ENCODE data around the gene MYOM1.

DNA sequence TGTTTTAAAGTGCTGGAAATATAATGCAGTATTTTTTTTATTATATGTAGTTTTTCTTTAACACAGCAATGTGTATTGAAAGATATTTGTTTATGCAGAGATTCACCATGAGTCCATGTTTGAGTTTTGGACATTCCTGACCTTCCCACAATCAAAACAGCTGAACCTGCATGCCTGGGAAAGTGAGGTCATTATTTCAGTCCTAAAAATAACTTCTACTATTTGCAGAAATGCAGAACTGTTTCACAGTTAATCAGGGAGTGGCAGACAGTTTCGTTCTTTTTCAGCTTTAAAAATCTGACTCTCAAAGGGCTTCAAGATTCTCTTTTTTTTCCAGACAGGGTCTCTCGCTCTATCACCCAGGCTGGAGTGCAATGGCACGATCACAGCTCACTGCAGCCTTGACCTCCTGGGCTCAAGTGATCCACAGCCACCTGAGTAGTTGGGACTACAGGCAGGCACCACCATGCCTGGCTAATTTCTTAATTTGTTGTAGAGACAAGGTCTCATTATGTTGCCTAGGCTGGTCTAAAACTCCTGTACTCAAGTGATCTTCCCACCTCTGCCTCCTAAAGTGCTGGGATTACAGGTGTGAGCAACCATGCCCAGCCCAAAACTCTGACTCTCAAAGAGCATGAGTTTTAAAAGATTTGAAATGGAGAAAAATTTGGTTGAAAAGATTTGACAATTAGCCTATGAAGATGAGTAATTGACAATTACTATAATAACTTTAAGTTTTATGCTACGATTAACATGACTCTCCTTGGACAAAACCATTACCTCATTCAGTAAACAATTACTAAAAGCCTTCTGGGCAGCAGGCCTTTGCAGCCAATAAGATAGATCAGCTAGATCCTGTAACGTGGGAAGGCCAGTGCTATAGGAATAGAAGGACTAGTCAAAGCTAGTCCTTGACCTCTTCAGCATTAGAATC is 37.2 kb upstream of the MYOM1 start:
- no peak for TF ChIP-seq EZH2 (IDR thresholded peaks at IDR 0.05; ENCODE audit: borderline replicate concordance, low read depth, low read length, severe bottlenecking)
- TF ChIP-seq, protein P1, sequence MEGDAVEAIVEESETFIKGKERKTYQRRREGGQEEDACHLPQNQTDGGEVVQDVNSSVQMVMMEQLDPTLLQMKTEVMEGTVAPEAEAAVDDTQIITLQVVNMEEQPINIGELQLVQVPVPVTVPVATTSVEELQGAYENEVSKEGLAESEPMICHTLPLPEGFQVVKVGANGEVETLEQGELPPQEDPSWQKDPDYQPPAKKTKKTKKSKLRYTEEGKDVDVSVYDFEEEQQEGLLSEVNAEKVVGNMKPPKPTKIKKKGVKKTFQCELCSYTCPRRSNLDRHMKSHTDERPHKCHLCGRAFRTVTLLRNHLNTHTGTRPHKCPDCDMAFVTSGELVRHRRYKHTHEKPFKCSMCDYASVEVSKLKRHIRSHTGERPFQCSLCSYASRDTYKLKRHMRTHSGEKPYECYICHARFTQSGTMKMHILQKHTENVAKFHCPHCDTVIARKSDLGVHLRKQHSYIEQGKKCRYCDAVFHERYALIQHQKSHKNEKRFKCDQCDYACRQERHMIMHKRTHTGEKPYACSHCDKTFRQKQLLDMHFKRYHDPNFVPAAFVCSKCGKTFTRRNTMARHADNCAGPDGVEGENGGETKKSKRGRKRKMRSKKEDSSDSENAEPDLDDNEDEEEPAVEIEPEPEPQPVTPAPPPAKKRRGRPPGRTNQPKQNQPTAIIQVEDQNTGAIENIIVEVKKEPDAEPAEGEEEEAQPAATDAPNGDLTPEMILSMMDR (IDR thresholded peaks at IDR 0.05; ENCODE audit: extremely low read depth in 1 of 2, insufficient read depth in 1 of 2, low read depth in 1 of 2, low read length in 2 of 2): no peak
- no peak for TF ChIP-seq GATA2 (IDR thresholded peaks at IDR 0.05; ENCODE audit: insufficient read depth, insufficient read length, low read depth, low read length)
- no peak for TF ChIP-seq POLR2A (IDR thresholded peaks at IDR 0.05; ENCODE audit: low read depth, low read length)
- no peak for TF ChIP-seq POLR2AphosphoS5 (IDR thresholded peaks at IDR 0.05; ENCODE audit: insufficient read depth, low read depth, low read length)
- TF ChIP-seq FOS (IDR thresholded peaks at IDR 0.05; ENCODE audit: borderline replicate concordance, insufficient read depth, low read length): no peak
